ENCODE data around the gene RTL9.

DNA sequence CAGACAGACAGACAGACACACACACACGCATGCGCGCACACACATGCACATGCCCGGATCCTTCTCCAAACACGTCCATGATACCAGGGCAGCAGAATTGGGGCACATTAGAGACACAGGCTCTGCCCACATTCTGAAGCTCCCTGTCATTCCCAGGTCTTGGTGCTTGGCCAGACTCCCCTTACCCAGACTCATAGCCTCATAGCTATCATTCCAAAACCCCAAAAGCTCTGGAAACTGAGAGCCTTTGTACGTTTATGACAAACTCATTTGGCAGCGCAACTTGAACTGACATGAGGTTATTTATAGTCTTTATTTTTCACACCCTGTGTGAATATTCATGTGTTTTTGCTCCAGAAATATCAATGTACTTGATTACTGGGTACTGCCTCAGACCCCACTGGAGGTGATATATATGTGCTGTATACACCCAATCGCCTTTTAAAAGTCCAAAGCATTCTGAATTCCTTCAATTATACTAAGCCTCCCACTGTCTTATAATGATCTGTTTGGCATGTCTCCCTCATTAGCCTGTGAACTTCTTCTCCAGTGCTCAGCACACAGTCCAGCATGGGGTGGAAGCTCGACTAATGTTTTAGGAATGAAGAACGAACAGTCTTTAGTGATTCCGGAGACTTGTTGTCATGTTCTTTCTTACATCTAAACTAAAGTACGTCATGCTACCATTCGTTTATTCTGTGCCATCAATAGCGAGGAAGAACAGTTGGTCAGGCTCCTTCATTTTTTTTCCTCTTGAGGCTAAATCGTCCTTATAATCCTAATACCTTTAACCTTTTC, 45.0 kb downstream of the RTL9 start:
- TF ChIP-seq, protein P1, sequence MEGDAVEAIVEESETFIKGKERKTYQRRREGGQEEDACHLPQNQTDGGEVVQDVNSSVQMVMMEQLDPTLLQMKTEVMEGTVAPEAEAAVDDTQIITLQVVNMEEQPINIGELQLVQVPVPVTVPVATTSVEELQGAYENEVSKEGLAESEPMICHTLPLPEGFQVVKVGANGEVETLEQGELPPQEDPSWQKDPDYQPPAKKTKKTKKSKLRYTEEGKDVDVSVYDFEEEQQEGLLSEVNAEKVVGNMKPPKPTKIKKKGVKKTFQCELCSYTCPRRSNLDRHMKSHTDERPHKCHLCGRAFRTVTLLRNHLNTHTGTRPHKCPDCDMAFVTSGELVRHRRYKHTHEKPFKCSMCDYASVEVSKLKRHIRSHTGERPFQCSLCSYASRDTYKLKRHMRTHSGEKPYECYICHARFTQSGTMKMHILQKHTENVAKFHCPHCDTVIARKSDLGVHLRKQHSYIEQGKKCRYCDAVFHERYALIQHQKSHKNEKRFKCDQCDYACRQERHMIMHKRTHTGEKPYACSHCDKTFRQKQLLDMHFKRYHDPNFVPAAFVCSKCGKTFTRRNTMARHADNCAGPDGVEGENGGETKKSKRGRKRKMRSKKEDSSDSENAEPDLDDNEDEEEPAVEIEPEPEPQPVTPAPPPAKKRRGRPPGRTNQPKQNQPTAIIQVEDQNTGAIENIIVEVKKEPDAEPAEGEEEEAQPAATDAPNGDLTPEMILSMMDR (IDR thresholded peaks at IDR 0.05): no peak
- TF ChIP-seq EP300 (IDR thresholded peaks at IDR 0.05) (no peak), POLR2A (IDR thresholded peaks at IDR 0.05) (no peak)
